ENCODE measurements around the gene SLC44A1. TPM values are rescaled to one million over a fixed set of nuclear protein-coding genes. Genes with fewer than 3 reads are reported as not detected.

SLC44A1 gene
- total RNA-seq, 1 donor from 2014 or later: 16.8 TPM

- intact Hi-C loops (cut with DNase I): loop anchor here (5.0 kb wide), 1 partner anchor 41 kb away; no protein-coding TSS in a partner anchor
- DNase-seq (ENCODE audit: missing footprints) (no peak), ATAC-seq (no peak)
These were observed 47.0 kb downstream of the SLC44A1 start for GRCh38 chr9:105291422-105291859.

- ATAC-seq (no peak), DNase-seq (ENCODE audit: missing footprints) (no peak)
- intact Hi-C loops (cut with DNase I): loop anchor here (5.0 kb wide), 1 partner anchor 40 kb away; no protein-coding TSS in a partner anchor
These were observed 47.5 kb downstream of the SLC44A1 start for GRCh38 chr9:105291938-105292337.

- ATAC-seq (no peak), DNase-seq (ENCODE audit: missing footprints) (no peak)
- intact Hi-C loops (cut with DNase I): loop anchor here (5.0 kb wide), 1 partner anchor 39 kb away; no protein-coding TSS in a partner anchor
These were observed 49.0 kb downstream of the SLC44A1 start for GRCh38 chr9:105293408-105293807.

- DNase-seq (ENCODE audit: missing footprints) (no peak), ATAC-seq (no peak)
- intact Hi-C loops (cut with DNase I): loop anchor here (2.0 kb wide), 1 partner anchor 50 kb away; the partner anchor contains the start of gene SLC44A1
These were observed 50.7 kb downstream of the SLC44A1 start for GRCh38 chr9:105295201-105295550.

GRCh38 chr9:105295986-105296385 lies 51.5 kb downstream of the SLC44A1 start:
- intact Hi-C loops (cut with DNase I): loop anchor here (2.0 kb wide), 1 partner anchor 51 kb away; the partner anchor contains the start of gene SLC44A1
- DNase-seq (ENCODE audit: missing footprints) (no peak), ATAC-seq (no peak)

GRCh38 chr9:105296445-105296844 lies 52.0 kb downstream of the SLC44A1 start:
- intact Hi-C loops (cut with DNase I): no loop called here
- ATAC-seq (no peak), DNase-seq (ENCODE audit: missing footprints) (no peak)

- DNase-seq (ENCODE audit: missing footprints) (no peak), ATAC-seq (peak; percentile 79)
- intact Hi-C loops (cut with DNase I): no loop called here
These were observed 52.4 kb downstream of the SLC44A1 start for GRCh38 chr9:105296877-105297287.

GRCh38 chr9:105297442-105298075 lies 53.1 kb downstream of the SLC44A1 start:
- ATAC-seq (no peak), DNase-seq (ENCODE audit: missing footprints) (no peak)
- intact Hi-C loops (cut with DNase I): no loop called here

- intact Hi-C loops (cut with DNase I): no loop called here
- DNase-seq (ENCODE audit: missing footprints): no peak
- no peak for ATAC-seq
These were observed 54.9 kb downstream of the SLC44A1 start for GRCh38 chr9:105299190-105299854.

GRCh38 chr9:105302728-105303127 lies 58.3 kb downstream of the SLC44A1 start:
- intact Hi-C loops (cut with DNase I): no loop called here
- ATAC-seq: no peak
- no peak for DNase-seq (ENCODE audit: missing footprints)

- DNase-seq (ENCODE audit: missing footprints) (no peak), ATAC-seq (no peak)
- intact Hi-C loops (cut with DNase I): no loop called here
These were observed 61.4 kb downstream of the SLC44A1 start for GRCh38 chr9:105305856-105306255.

- intact Hi-C loops (cut with DNase I): no loop called here
- DNase-seq (ENCODE audit: missing footprints) (no peak), ATAC-seq (no peak)
These were observed 62.1 kb downstream of the SLC44A1 start for GRCh38 chr9:105306351-105307140.

- intact Hi-C loops (cut with DNase I): no loop called here
- ATAC-seq (no peak), DNase-seq (ENCODE audit: missing footprints) (no peak)
These were observed 63.2 kb downstream of the SLC44A1 start for GRCh38 chr9:105307591-105308130.

- DNase-seq (ENCODE audit: missing footprints) (no peak), ATAC-seq (no peak)
- intact Hi-C loops (cut with DNase I): no loop called here
These were observed 64.2 kb downstream of the SLC44A1 start for GRCh38 chr9:105308461-105309341.

- ATAC-seq (no peak), DNase-seq (ENCODE audit: missing footprints) (no peak)
- intact Hi-C loops (cut with DNase I): no loop called here
These were observed 65.1 kb downstream of the SLC44A1 start for GRCh38 chr9:105309531-105309931.

- DNase-seq (ENCODE audit: missing footprints) (no peak), ATAC-seq (no peak)
- intact Hi-C loops (cut with DNase I): no loop called here
These were observed 66.9 kb downstream of the SLC44A1 start for GRCh38 chr9:105311306-105311705.

GRCh38 chr9:105313238-105313637 lies 68.8 kb downstream of the SLC44A1 start:
- intact Hi-C loops (cut with DNase I): no loop called here
- DNase-seq (ENCODE audit: missing footprints): no peak
- ATAC-seq: no peak

GRCh38 chr9:105316703-105317102 lies 72.3 kb downstream of the SLC44A1 start:
- intact Hi-C loops (cut with DNase I): no loop called here
- no peak for DNase-seq (ENCODE audit: missing footprints)
- ATAC-seq: no peak
